ENCODE measurements around the gene POU5F1.

DNA sequence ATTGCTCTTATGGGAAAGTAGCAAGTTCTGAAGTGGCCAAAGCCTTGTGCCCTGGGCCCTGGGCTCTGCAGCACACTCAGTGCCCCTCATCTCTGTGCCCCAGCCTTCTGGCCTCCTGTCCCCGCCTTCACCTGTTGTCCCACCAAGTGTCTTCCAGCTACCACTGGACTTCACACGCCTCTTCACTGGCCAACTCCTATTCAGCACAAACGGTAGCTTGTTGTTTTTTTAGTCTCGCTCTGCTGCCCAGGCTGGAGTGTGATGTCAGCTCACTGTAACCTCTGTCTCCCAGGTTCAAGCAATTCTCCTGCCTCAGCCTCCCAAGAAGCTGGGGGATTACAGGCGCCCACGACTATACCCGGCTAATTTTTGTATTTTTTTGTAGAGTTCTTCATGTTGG is 17.7 kb downstream of the POU5F1 start:
- TF ChIP-seq, protein P1, sequence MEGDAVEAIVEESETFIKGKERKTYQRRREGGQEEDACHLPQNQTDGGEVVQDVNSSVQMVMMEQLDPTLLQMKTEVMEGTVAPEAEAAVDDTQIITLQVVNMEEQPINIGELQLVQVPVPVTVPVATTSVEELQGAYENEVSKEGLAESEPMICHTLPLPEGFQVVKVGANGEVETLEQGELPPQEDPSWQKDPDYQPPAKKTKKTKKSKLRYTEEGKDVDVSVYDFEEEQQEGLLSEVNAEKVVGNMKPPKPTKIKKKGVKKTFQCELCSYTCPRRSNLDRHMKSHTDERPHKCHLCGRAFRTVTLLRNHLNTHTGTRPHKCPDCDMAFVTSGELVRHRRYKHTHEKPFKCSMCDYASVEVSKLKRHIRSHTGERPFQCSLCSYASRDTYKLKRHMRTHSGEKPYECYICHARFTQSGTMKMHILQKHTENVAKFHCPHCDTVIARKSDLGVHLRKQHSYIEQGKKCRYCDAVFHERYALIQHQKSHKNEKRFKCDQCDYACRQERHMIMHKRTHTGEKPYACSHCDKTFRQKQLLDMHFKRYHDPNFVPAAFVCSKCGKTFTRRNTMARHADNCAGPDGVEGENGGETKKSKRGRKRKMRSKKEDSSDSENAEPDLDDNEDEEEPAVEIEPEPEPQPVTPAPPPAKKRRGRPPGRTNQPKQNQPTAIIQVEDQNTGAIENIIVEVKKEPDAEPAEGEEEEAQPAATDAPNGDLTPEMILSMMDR (IDR thresholded peaks at IDR 0.05; ENCODE audit: low read depth, low read length): no peak
- TF ChIP-seq POLR2A (IDR thresholded peaks at IDR 0.05; ENCODE audit: extremely low read depth, insufficient read length) (no peak), MYC (IDR thresholded peaks at IDR 0.05; ENCODE audit: low read depth, low read length) (no peak)

Data from NB4 (cell line).